NCI-H2196 treated with DMSO at 0.1 percent for 48 hours (cell line): ENCODE data around the gene DOCK2.
"Not testable (repeated sequence)": the region's sequence is repeated elsewhere in the genome, so short reads cannot be mapped to it uniquely, and the experiment has no call there.

Experiments
- DNase-seq: peaks from one replicate; lab custom pipeline; 2025; ENCODE audit not compliant: unreplicated experiment; lab: John Stamatoyannopoulos, UW

The DOCK2 gene

DNA sequence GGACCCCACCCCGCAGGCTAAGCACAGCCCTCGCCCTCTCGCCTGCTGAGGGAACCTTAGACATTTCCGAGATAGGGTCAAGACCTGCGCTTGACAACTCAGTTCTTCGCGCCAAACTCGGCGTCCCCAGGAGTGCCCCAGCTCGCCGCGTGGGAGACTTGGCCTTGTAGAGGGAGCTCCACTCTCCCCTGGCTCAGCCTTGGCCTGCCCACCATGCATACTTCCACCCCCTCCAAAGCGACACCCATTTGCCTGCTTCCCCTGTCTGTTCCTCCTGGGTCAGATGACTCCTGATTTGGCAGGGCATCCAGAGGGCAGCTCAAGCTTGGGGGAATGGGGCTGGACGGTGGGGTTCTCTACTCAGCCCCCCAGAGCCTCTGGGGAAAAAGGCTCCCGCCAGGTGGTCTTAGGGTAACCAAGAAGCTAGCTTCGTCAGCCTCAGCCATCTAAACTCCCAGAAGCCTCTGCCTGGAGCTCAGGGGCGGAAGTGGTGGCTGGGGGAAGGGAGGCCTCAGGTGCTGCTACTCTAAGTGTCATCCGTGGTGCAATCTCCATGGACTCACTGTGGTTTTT is 560 bp downstream of the DOCK2 start:
- no peak for DNase-seq

DNA sequence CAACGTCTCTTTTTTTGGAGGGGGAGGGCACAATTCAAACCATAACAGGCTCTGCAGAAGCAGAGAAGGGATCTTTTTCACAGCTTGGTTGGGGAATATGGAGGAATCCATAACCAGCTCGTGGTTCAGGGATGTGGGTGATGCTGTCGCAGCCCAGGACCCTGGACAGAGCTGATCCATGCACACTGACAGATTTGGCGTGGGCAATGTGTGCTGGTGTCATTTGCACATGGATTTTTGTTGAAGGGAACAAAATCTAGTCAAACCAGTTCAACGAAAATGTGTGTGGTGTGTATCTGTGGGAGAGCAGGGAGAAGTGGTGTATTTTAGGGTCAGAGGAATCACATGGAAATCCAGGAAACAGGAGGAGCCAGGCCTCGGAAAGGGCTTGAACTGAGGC is 4.2 kb downstream of the DOCK2 start:
- DNase-seq, result no peak

- DNase-seq, result no peak
Observed at GRCh38 chr5:169646856-169647255, 9.8 kb downstream of the DOCK2 start.

DNA sequence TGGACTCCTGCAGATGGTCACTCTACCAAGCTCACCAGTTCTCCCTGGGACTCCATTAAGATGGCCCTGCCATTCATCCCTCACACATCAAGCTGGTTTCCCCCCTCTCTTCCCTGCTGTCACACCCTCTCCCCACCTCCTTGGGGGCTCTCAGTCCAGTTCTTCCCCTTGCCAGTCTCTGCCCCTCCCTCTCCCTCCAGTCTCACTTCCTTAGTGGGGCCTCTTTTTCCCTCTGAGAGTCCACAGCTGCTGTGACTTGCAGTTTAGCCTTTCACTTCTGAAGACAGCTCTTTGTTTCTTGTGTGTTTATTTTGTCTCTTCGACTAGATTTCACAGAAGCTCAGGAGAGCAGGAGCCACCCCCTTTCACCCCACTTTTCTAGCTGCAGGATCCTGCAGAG is 10.5 kb downstream of the DOCK2 start:
- no peak for DNase-seq

- no peak for DNase-seq
Observed at GRCh38 chr5:169648725-169649310, 11.7 kb downstream of the DOCK2 start.

- no peak for DNase-seq
Observed at GRCh38 chr5:169649486-169649885, 12.4 kb downstream of the DOCK2 start.

GRCh38 chr5:169650701-169651331 is 13.7 kb downstream of the DOCK2 start:
- DNase-seq, result no peak

- DNase-seq, result no peak
Observed at GRCh38 chr5:169651526-169651925, 14.5 kb downstream of the DOCK2 start.

GRCh38 chr5:169652057-169652456 is 15.0 kb downstream of the DOCK2 start:
- DNase-seq, result no peak

DNA sequence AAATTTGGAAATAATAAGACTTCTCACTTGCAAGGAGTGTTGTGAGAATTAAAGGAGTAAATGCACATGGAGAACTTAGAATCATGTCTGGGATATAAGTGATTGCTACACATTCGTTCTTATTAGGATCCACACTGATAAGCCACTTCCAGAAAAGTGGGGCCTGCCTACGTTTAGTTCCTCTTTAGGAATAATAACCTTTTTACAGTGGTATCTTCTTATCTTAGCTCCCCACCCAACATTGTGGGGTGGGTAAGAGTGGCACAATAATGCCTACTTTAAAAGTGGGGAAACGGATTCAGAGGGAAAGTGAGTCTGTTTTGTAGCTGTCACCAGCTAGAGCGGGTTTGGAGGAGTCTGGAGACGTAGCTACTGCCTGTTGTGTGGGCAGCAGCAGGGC is 16.0 kb downstream of the DOCK2 start:
- DNase-seq, result no peak

GRCh38 chr5:169655353-169655752 is 18.3 kb downstream of the DOCK2 start:
- DNase-seq, result no peak

DNA sequence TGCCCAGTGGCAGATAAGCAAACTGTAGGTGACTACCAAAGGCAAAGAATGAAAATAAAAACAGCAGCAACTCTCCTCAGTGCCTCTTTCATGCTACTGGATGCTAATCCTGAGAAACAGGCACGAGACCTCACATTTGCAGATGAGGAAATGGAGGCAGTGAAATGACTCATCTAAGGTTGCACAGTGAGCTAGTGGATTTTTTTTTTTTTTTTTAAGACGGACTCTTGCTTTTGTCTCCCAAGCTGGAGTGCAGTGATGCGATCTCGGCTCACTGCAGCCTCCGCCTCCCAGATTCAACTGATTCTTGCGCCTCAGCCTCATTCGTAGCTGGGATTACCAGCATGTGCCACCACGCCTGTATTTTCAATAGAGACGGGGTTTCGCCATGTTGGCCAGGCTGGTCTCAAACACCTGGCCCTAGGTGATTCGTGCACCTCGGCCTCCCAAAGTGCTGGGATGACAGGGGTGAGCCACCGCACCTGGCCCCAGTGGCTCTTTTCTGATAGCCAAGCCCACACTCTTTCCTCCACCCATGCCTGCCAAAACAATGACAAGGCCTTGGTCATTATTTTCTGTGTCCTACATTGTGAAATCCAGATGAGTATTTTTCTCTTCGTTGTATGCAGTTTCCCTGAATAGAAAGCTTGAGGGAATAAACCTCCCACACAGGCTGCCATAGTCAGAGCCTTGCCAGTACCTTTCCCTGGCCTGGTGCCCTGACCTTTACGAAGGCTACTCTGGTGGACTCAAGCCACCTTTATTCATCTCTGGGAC is 19.2 kb downstream of the DOCK2 start:
- no peak for DNase-seq

DNA sequence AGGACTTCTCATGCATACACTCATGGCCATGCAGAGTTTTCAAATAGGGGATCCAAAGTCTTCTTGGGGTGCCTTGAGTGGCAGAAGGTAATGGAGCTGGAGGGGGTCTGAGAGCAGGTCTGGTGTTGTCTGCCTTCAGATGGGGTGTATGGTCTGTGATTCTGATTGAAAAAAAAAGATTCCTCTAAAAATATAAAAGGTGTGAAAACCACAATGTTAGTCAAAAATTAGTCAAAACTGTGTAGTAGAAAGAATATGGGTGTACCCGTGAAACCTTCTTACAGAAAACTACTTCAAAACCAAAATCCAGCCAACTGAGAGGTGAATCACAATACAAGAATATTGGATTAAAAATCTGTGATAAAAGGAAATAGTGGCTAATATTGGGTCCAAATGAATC is 20.1 kb downstream of the DOCK2 start:
- DNase-seq, result no peak

GRCh38 chr5:169662451-169662850 is 25.4 kb downstream of the DOCK2 start:
- DNase-seq, result not testable (repeated sequence)

GRCh38 chr5:169663537-169663936 is 26.5 kb downstream of the DOCK2 start:
- DNase-seq, result no peak

DNA sequence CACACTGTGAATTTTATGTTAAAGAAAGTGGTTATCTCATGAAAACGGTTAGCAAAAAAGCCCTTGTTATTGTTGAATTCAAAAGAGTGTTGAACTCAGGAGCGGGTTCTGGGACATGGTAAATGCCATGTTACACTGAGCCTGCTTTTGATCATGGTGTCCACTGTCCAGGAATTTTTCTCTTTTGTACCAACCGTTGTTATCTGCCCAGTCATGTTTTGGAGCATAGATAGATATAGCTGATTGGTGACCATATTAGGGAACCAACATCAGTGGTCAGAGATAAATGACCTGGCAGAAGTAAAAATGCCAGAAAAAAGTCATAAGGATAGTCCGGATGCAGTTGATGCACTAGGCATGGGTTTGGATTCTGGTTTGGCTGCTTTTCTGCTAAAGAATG is 29.3 kb downstream of the DOCK2 start:
- DNase-seq, result no peak

GRCh38 chr5:169667896-169668674 is 31.0 kb downstream of the DOCK2 start:
- no peak for DNase-seq

DNA sequence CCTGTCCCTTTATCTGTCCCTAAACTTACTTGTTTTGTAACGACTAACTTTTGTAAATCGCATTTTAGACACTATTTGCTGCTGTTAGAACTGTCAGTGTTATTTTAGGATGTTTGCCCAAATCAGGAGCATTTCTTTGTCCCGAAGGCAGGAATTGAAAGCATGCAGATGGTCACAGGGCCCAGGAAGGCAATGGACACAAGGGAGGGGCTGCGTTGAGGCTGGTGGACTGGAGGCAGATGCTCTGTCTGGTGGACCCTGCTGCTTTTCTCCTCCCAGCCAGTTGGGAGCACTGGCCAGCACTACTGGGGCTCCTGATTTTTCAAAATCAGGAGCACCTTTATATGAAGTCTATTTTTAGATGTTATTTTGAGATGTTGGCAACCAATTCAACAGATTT is 31.7 kb downstream of the DOCK2 start:
- no peak for DNase-seq

- no peak for DNase-seq
Observed at GRCh38 chr5:169670769-169671525, 33.9 kb downstream of the DOCK2 start.

DNA sequence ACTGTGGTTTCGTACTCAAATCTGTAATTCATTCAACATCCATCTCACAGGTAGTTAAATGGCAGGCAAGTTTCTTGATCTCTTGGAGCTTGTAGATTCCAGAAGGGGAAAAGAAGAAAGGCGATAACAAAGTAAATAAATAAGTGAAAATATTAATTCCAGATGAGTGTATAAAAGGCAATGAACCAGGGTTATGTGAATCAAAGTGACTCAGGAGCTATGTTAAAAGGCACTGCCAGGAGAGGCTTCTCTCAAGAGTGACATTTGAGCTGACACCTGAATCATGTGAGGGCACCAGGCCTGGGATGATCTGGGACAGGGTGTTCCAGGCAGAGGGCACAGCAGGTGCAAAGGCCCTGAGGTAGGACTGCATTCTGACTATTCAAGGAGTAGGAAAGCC is 45.0 kb downstream of the DOCK2 start:
- no peak for DNase-seq

GRCh38 chr5:169686137-169686536 is 49.1 kb downstream of the DOCK2 start:
- no peak for DNase-seq
